Measurements from ENCODE around the gene CAPZB. TPM values are rescaled to one million over a fixed set of nuclear protein-coding genes. Genes with fewer than 3 reads are reported as not detected.
"Not testable (repeated sequence)": the region's sequence is repeated elsewhere in the genome, so short reads cannot be mapped to it uniquely, and the experiment has no call there.

Gene CAPZB
- total RNA-seq, 2 donors from 2014 or later = 291 to 399 TPM

GRCh38 chr1:19509647-19510046 is 24.3 kb upstream of the CAPZB start:
- peaks cover 11% of the 10 kb centered on the region for H3K4me1 Mint-ChIP-seq
- not testable (repeated sequence) for H3K36me3 Mint-ChIP-seq (ENCODE audit: low read depth)

GRCh38 chr1:19507516-19507915 is 22.2 kb upstream of the CAPZB start:
- Mint-ChIP-seq H3K36me3 (ENCODE audit: low read depth) (no peaks in the 10 kb centered on the region), H3K9me3 (no peaks in the 10 kb centered on the region), H3K4me3 (no peak overlapping the region), H3K27me3 (no peaks in the 10 kb centered on the region), H3K27ac (no peak overlapping the region), H3K4me1 (peaks cover 7% of the 10 kb centered on the region)
- ATAC-seq (replicated peaks) = no peak

More at GRCh38 chr1:19509647-19510046, 24.3 kb upstream of the CAPZB start:
- not testable (repeated sequence) for H3K27me3 Mint-ChIP-seq; H3K4me3 Mint-ChIP-seq; H3K27ac Mint-ChIP-seq; H3K9me3 Mint-ChIP-seq; ATAC-seq (replicated peaks)

- Mint-ChIP-seq H3K4me1 (peaks cover 11% of the 10 kb centered on the region), H3K9me3 (no peaks in the 10 kb centered on the region), H3K36me3 (ENCODE audit: low read depth) (no peaks in the 10 kb centered on the region), H3K4me3 (no peak overlapping the region), H3K27ac (no peak overlapping the region), H3K27me3 (no peaks in the 10 kb centered on the region)
- no peak for ATAC-seq (replicated peaks)
Measured at GRCh38 chr1:19505693-19506457, 20.5 kb upstream of the CAPZB start.

- Mint-ChIP-seq H3K4me1 (peaks cover 11% of the 10 kb centered on the region), H3K36me3 (ENCODE audit: low read depth) (no peaks in the 10 kb centered on the region), H3K4me3 (no peak overlapping the region), H3K9me3 (no peaks in the 10 kb centered on the region), H3K27ac (peak overlapping the region; percentile 33), H3K27me3 (no peaks in the 10 kb centered on the region)
- ATAC-seq (replicated peaks) = peak; percentile 12
Measured at GRCh38 chr1:19504796-19505692, 19.7 kb upstream of the CAPZB start.

- H3K27ac Mint-ChIP-seq = peak overlapping the region; percentile 71
- peak; percentile 75 for ATAC-seq (replicated peaks)
- H3K4me1 Mint-ChIP-seq; H3K9me3 Mint-ChIP-seq; H3K27me3 Mint-ChIP-seq; H3K36me3 Mint-ChIP-seq (ENCODE audit: low read depth): not testable (repeated sequence)
- peak overlapping the region; percentile 6 for H3K4me3 Mint-ChIP-seq
Measured at GRCh38 chr1:19502284-19502683, 16.9 kb upstream of the CAPZB start.

GRCh38 chr1:19499887-19500286 is 14.5 kb upstream of the CAPZB start:
- H3K27me3 Mint-ChIP-seq; H3K27ac Mint-ChIP-seq; ATAC-seq (replicated peaks); H3K4me3 Mint-ChIP-seq; H3K9me3 Mint-ChIP-seq; H3K36me3 Mint-ChIP-seq (ENCODE audit: low read depth): not testable (repeated sequence)
- H3K4me1 Mint-ChIP-seq = peaks cover 17% of the 10 kb centered on the region

- H3K9me3 Mint-ChIP-seq; H3K4me3 Mint-ChIP-seq; H3K27me3 Mint-ChIP-seq; ATAC-seq (replicated peaks); H3K36me3 Mint-ChIP-seq (ENCODE audit: low read depth); H3K27ac Mint-ChIP-seq: not testable (repeated sequence)
- H3K4me1 Mint-ChIP-seq = peaks cover 22% of the 10 kb centered on the region
Measured at GRCh38 chr1:19497443-19497842, 12.1 kb upstream of the CAPZB start.

- H3K36me3 Mint-ChIP-seq (ENCODE audit: low read depth) = no peaks in the 10 kb centered on the region
- H3K4me1 Mint-ChIP-seq = peaks cover 18% of the 10 kb centered on the region
- ATAC-seq (replicated peaks) = no peak
- peak overlapping the region; percentile 46 for H3K4me3 Mint-ChIP-seq
- no peaks in the 10 kb centered on the region for H3K9me3 Mint-ChIP-seq
- no peaks in the 10 kb centered on the region for H3K27me3 Mint-ChIP-seq
- peak overlapping the region; percentile 45 for H3K27ac Mint-ChIP-seq
Measured at GRCh38 chr1:19496527-19496874, 11.2 kb upstream of the CAPZB start.

- peak; percentile 86 for ATAC-seq (replicated peaks)
- H3K36me3 Mint-ChIP-seq (ENCODE audit: low read depth) = no peaks in the 10 kb centered on the region
- no peaks in the 10 kb centered on the region for H3K27me3 Mint-ChIP-seq
- no peaks in the 10 kb centered on the region for H3K9me3 Mint-ChIP-seq
- H3K4me1 Mint-ChIP-seq = peaks cover 20% of the 10 kb centered on the region
- peak overlapping the region; percentile 46 for H3K4me3 Mint-ChIP-seq
- peak overlapping the region; percentile 45 for H3K27ac Mint-ChIP-seq
Measured at GRCh38 chr1:19495799-19496526, 10.6 kb upstream of the CAPZB start.

GRCh38 chr1:19495000-19495656 is 9.8 kb upstream of the CAPZB start:
- Mint-ChIP-seq H3K27me3 (no peaks in the 10 kb centered on the region), H3K36me3 (ENCODE audit: low read depth) (no peaks in the 10 kb centered on the region), H3K27ac (peak overlapping the region; percentile 45), H3K4me3 (peak overlapping the region; percentile 46), H3K9me3 (no peaks in the 10 kb centered on the region), H3K4me1 (peaks cover 22% of the 10 kb centered on the region)
- ATAC-seq (replicated peaks) = peak; percentile 27

GRCh38 chr1:19493547-19493946 is 8.2 kb upstream of the CAPZB start:
- H3K4me1 Mint-ChIP-seq = peaks cover 22% of the 10 kb centered on the region
- H3K27ac Mint-ChIP-seq = peak overlapping the region; percentile 45
- ATAC-seq (replicated peaks) = peak; percentile 48
- H3K27me3 Mint-ChIP-seq = no peaks in the 10 kb centered on the region
- H3K4me3 Mint-ChIP-seq = no peak overlapping the region
- no peaks in the 10 kb centered on the region for H3K9me3 Mint-ChIP-seq
- no peaks in the 10 kb centered on the region for H3K36me3 Mint-ChIP-seq (ENCODE audit: low read depth)

- no peaks in the 10 kb centered on the region for H3K27me3 Mint-ChIP-seq
- no peaks in the 10 kb centered on the region for H3K9me3 Mint-ChIP-seq
- no peak for ATAC-seq (replicated peaks)
- H3K36me3 Mint-ChIP-seq (ENCODE audit: low read depth) = no peaks in the 10 kb centered on the region
- peaks cover 26% of the 10 kb centered on the region for H3K4me1 Mint-ChIP-seq
- H3K27ac Mint-ChIP-seq = no peak overlapping the region
- no peak overlapping the region for H3K4me3 Mint-ChIP-seq
Measured at GRCh38 chr1:19489996-19490395, 4.7 kb upstream of the CAPZB start.

GRCh38 chr1:19488136-19488535 is 2.8 kb upstream of the CAPZB start:
- Mint-ChIP-seq H3K4me3 (peak overlapping the region; percentile 94), H3K27ac (no peak overlapping the region), H3K36me3 (ENCODE audit: low read depth) (peaks cover 18% of the 10 kb centered on the region), H3K9me3 (no peaks in the 10 kb centered on the region), H3K27me3 (no peaks in the 10 kb centered on the region), H3K4me1 (peaks cover 29% of the 10 kb centered on the region)
- no peak for ATAC-seq (replicated peaks)

- no peaks in the 10 kb centered on the region for H3K9me3 Mint-ChIP-seq
- H3K27ac Mint-ChIP-seq = peak overlapping the region; percentile 97
- peak; percentile 1 for ATAC-seq (replicated peaks)
- H3K4me1 Mint-ChIP-seq = peaks cover 52% of the 10 kb centered on the region
- no peaks in the 10 kb centered on the region for H3K27me3 Mint-ChIP-seq
- peak overlapping the region; percentile 97 for H3K4me3 Mint-ChIP-seq
- H3K36me3 Mint-ChIP-seq (ENCODE audit: low read depth) = peaks cover 41% of the 10 kb centered on the region
Measured at GRCh38 chr1:19484798-19485361, 459 bp downstream of the CAPZB start.
